ENCODE results near the gene CCL4L2.
"Not testable (repeated sequence)": the region's sequence is repeated elsewhere in the genome, so short reads cannot be mapped to it uniquely, and the experiment has no call there.

CCL4L2 gene

GRCh38 chr17:36184023-36184765 lies 26.7 kb upstream of the CCL4L2 start:
- peak overlapping the region; percentile 91 for H3K27ac ChIP-seq (replicated peaks)
- DNase-seq (ENCODE audit: low read depth in 1 of 2, low spot score in 1 of 2): no peak
- H3K27me3 ChIP-seq (ENCODE audit: insufficient read depth, poor library complexity, severe bottlenecking): no peaks in the 10 kb centered on the region
- H3K4me3 ChIP-seq (replicated peaks; ENCODE audit: insufficient read depth, low read length): peak overlapping the region; percentile 47
- TF ChIP-seq SPI1 (IDR thresholded peaks at IDR 0.05; ENCODE audit: borderline replicate concordance, low read depth) (no peak), CTCF (IDR thresholded peaks at IDR 0.05; ENCODE audit: insufficient read depth, low read length) (no peak), GABPA (IDR thresholded peaks at IDR 0.05; ENCODE audit: low read depth) (no peak), POLR2AphosphoS5 (IDR thresholded peaks at IDR 0.05; ENCODE audit: low read depth) (no peak), REST (IDR thresholded peaks at IDR 0.05; ENCODE audit: insufficient replicate concordance, low read depth) (no peak)

GRCh38 chr17:36185416-36185815 lies 25.4 kb upstream of the CCL4L2 start:
- no peak for TF ChIP-seq CTCF (IDR thresholded peaks at IDR 0.05; ENCODE audit: insufficient read depth, low read length)
- no peak for TF ChIP-seq REST (IDR thresholded peaks at IDR 0.05; ENCODE audit: insufficient replicate concordance, low read depth)
- TF ChIP-seq SPI1 (IDR thresholded peaks at IDR 0.05; ENCODE audit: borderline replicate concordance, low read depth): no peak
- no peak for TF ChIP-seq GABPA (IDR thresholded peaks at IDR 0.05; ENCODE audit: low read depth)
- no peak for TF ChIP-seq POLR2AphosphoS5 (IDR thresholded peaks at IDR 0.05; ENCODE audit: low read depth)
- Histone ChIP-seq H3K4me3 (replicated peaks; ENCODE audit: insufficient read depth, low read length) (no peak overlapping the region), H3K27me3 (ENCODE audit: insufficient read depth, poor library complexity, severe bottlenecking) (no peaks in the 10 kb centered on the region), H3K27ac (replicated peaks) (no peak overlapping the region)
- no peak for DNase-seq (ENCODE audit: low read depth in 1 of 2, low spot score in 1 of 2)

- H3K4me3 ChIP-seq (replicated peaks; ENCODE audit: insufficient read depth, low read length); H3K27me3 ChIP-seq (ENCODE audit: insufficient read depth, poor library complexity, severe bottlenecking); DNase-seq (ENCODE audit: low read depth in 1 of 2, low spot score in 1 of 2): not testable (repeated sequence)
- H3K27ac ChIP-seq (replicated peaks): peak overlapping the region; percentile 79
- peak; percentile 63; the same call in 1 of the 2 replicates for TF ChIP-seq SPI1 (IDR thresholded peaks at IDR 0.05; ENCODE audit: borderline replicate concordance, low read depth)
Measured at GRCh38 chr17:36186810-36187763, 23.8 kb upstream of the CCL4L2 start.

GRCh38 chr17:36187943-36188665 lies 22.8 kb upstream of the CCL4L2 start:
- not testable (repeated sequence) for H3K4me3 ChIP-seq (replicated peaks; ENCODE audit: insufficient read depth, low read length); H3K27me3 ChIP-seq (ENCODE audit: insufficient read depth, poor library complexity, severe bottlenecking); DNase-seq (ENCODE audit: low read depth in 1 of 2, low spot score in 1 of 2)
- peak overlapping the region; percentile 79 for H3K27ac ChIP-seq (replicated peaks)
